Activated T-cell treated with anti-CD3 and anti-CD28 coated beads for 4 hours (primary cell): Measurements from ENCODE around the gene KRT2.
"Not testable (repeated sequence)": the region's sequence is repeated elsewhere in the genome, so short reads cannot be mapped to it uniquely, and the experiment has no call there.

ENCODE experiments used
- DNase-seq: peaks from one replicate; pipeline ENCODE4 v3.0.0-alpha.2; 2020

The KRT2 gene

GRCh38 chr12:52684431-52684830 lies 32.4 kb upstream of the KRT2 start:
- no peak for DNase-seq

DNA sequence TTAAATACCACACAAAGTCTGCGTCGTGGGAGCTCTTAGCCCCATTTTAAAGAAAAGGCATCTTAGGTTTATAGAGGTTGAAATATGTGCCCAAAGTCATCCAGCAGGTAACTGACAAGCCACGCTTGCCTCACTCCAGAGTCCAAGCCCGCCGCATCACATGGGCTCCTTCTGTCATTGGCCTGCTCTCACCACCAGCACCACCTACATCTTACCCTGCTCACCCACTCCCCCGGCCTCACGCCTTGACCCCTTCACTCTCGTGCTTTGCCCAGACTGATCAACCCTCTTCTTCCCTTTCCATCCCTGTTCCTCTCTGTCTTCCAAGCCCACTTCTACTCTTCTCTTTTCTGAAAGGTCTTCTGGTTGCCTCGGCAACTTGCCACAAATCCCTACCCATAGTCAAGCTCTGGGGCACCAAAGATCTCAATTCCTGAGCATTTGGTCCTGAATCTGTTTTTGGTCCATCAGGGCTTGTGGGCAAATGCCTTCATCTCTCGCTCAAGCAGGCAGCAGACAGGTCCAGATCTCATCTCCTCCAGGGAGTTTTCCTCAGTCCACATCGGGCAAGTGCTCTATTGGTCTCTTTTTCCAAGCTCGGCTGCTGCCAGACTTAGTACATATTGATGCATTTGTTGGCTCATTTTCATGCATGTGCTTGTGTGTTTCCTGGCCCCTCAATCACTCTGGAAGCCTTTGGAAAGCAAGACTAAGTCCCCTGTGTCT lies 31.7 kb upstream of the KRT2 start:
- DNase-seq: no peak

DNA sequence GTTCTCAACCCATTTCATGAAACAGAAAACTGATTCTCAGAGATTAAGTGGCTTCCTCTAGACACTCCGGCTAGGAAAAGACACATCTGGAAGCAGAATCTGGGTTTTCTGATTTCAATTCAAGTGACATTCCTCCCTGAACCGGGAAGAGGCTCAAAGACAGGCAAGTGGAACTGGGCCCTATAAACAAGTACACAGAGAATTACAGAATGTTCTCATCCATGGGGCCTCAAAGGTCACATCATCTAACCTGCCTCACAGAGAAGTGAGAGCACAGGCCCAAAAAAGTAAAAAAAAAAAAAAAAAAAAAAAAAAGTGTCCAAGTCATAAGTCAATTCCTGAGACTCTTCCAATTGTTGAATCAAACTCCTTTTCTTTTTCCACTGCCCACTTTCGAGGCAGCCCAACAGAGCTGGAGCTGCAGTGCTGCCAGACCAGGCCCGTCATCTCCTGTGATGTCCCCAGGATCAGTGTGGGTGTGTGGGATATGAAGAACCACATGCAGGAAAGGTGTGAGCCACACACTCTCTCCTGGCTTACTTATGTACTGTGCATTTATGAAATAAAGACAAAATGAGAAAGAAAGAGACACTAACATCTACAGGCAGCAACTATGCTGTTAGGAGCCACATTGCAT lies 31.0 kb upstream of the KRT2 start:
- no peak for DNase-seq

- no peak for DNase-seq
Observed at GRCh38 chr12:52682381-52682660, 30.3 kb upstream of the KRT2 start.

DNA sequence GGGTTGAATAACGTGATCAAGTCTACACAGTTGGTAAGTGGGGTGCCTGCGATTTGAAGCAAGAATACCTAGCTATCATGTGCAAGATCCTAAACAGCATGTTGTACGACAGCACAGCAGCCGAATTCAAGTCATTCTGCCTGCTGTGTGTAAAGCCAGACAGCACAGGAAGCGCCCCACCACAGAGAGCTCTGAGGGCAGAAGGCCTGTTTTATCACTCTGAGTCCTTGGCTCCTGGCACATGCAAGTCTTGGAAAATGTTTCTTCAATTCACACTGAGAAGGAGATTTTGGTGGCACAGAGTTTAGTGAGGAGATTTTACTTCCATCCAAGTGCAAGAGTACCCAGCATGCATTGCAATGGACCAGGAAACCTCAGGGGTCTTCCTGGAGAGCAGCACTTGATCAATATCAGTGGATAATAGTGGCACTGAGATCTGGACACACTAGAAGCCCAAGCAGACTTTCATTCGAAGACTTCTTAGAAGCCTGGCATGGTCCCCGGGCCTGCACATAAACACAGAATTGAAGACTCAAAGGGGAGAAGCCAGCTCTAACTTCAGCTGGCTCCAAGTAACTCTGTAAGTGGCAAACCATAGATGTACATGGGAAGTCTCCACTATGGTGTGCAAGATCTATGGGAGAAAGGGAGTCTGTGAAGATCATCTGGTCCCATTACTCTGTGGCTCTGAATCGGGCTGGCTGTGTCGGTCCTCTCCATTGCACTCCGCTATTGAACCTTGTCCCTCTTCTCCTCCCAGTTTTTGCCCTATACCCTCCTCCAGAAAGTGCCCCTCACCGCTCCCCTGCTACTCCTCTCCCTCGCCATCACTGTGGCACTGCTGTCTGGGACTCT lies 29.7 kb upstream of the KRT2 start:
- DNase-seq: no peak

DNA sequence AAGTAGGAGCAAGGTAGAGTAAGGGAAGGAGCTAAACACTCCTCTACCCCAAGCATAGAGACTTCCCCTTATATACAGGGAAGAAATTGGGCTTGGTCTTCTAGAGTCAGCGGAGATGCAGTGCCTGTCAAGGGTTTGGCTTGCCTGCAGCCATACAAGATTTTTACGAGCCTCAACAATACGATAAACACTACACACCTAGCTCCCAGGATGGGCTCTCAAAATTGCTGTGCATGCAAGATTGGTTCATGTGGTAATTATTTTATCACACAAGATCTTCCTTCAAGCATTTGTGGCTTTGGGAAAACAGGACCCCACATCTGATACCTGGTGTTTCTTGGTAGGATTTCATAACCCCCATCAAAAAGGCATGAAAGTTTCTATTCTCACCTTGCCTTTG lies 28.4 kb upstream of the KRT2 start, which contains the start of gene KRT1:
TSS of gene KRT1 (minus strand) at position 45 of the 400 bp plus-strand sequence. CDS start 59 bp downstream, outside the sequence.
- DNase-seq: no peak

- no peak for DNase-seq
Observed at GRCh38 chr12:52679875-52680274, 27.9 kb upstream of the KRT2 start.

- no peak for DNase-seq
Observed at GRCh38 chr12:52677671-52678070, 25.7 kb upstream of the KRT2 start.

GRCh38 chr12:52677126-52677525 lies 25.1 kb upstream of the KRT2 start:
- no peak for DNase-seq

DNA sequence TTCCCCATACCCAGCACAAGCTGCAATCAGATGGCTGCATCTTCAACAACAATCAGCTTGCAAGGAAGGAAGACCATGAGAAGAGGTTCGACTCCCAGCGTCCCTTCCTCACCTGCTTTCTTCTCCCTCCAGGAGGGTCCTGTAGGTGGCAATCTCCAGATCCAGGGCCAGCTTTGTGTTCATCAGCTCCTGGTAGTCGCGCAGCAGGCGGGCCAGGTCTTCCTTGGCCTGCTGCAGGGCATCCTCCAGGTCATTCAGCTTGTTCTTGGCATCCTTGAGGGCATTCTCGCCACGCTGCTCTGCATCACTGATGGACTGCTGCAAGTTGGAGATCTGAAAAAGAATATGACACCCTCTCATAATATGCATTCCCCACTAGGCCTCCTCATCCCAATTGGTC lies 24.2 kb upstream of the KRT2 start:
- no peak for DNase-seq

GRCh38 chr12:52675301-52675701 lies 23.3 kb upstream of the KRT2 start:
- DNase-seq: no peak

DNA sequence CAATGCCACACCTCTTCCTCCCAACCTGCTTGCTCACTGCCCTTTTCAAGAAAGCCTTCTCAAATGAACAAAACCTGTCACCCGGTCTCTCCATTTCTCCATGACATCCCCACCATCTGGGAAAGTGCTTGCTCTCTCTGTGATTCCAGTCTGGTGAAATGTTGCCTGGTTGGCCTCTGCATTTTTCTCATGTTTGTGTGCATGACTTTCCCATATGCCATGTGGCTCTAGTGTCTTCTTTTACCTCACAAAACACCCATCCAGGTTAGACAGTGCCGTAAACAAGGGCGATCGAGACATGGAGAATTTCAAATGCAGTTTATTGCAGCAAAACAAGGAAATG lies 22.4 kb upstream of the KRT2 start:
- no peak for DNase-seq

DNA sequence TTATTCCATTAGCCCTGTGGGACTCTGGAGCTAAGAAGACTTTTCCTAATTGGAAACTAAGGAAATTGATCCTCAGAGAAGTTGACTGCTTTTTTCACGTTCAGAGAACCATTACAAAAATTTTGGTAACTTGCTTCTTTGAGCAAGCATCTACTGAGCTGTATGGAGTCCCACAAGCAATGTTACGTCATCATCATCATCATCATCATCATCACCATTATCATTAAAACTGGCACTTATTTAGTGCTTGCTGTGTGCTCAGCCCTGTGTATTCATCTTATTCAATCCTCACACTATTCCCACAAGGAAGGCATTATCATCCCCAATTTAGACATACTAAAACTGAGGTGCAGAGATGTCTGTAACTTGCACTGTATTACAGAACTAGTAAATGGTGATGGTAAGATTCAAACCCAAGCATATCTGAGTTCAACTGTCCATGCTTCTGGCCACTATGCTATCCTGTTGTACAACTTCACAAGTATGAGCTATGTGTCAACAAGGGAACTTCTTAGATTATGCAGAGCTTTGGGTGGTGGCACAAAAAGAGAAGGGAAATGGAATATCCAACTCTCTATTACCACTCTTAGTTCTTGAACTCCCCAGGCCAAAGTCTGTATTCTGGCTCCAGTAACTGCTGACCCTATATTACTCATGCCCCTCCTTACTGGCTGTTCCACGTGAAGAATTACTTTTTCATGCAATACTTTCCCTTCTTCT lies 21.9 kb upstream of the KRT2 start:
- DNase-seq: no peak

GRCh38 chr12:52673217-52673616 lies 21.2 kb upstream of the KRT2 start:
- no peak for DNase-seq

GRCh38 chr12:52672321-52672933 lies 20.4 kb upstream of the KRT2 start:
- DNase-seq: no peak

GRCh38 chr12:52670961-52671360 lies 18.9 kb upstream of the KRT2 start:
- DNase-seq: no peak

- DNase-seq: no peak
Observed at GRCh38 chr12:52670506-52670905, 18.5 kb upstream of the KRT2 start.

DNA sequence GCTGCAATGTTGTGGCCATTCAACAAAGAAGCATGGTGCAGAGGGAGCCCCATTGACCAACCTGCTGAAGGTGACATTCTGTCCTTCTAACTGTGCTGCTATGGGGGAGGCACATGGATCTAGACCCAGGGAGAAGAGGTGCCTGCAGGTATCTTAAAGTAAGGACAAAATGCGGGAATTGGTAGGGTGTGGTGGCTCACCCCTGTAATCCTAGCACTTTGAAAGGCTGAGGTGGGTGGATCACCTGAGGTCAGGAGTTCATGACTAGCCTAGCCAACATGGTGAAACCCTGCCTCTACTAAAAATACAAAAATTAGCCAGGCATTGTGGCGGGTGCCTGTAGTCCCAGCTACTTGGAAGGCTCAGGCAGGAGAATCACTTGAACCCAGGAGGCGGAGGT lies 17.9 kb upstream of the KRT2 start:
- not testable (repeated sequence) for DNase-seq

DNA sequence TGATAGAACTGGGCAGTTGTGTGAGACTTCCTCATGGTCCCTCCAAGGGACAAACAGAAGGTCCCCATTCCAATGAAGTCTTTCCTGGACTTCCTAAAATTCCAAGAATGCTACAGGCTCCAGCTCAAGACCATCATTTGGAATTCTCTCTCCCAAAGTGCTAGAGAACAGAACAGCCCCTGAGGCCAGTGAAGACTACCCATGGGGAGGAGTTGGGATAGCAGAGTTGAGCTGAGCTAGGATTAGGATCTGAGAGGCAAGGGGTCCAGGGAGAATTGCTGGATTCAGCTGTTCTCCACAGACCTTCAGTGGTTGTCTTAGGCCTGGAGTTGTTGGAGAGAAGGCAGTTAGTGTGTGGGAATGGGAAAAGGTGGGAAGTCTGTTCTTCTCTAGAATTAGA lies 17.4 kb upstream of the KRT2 start:
- DNase-seq: no peak

GRCh38 chr12:52667931-52668330 lies 15.9 kb upstream of the KRT2 start:
- no peak for DNase-seq

DNA sequence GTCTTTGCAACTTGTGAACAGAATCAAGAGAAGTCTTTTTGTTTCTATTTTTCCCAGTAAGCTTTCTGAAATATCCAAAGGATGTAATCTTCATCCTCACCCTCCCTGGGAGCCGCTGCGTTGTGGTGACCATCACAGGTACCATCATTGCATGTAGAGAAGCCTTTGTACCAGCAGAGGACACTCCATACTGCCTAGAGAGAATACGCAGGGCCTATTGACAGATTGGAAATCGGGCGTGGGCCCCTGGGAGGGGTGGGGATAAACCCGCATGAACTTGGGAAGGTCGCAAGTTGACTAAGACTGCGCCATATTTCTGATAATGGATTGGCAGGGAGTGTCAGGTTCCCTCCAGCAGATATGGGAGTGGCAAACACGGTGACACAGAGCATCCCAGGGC lies 15.5 kb upstream of the KRT2 start:
- no peak for DNase-seq

GRCh38 chr12:52666471-52666870 lies 14.5 kb upstream of the KRT2 start:
- no peak for DNase-seq

DNA sequence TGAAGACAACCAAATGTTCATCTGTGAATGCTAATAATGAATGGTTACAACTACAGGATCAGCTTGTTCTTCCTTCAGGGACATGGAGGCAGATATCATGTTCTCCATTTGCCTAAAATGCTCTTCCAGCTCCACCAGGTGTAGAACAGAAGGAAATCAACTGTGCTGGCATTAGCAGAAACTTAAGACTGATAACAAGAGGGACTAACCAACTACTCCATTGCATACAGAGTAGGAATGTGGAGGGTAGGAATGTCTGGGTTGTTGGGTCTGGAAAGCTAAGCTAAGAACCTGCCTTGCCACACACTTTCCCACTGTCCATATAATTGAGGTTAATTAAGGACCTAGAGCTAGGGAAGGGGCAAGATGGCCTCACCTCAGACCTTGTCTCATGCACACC lies 11.4 kb upstream of the KRT2 start:
- DNase-seq: no peak
